ENCODE data around the gene MAGI2. TPM values are rescaled to one million over a fixed set of nuclear protein-coding genes. Genes with fewer than 3 reads are reported as not detected.
"Not testable (repeated sequence)": the region's sequence is repeated elsewhere in the genome, so short reads cannot be mapped to it uniquely, and the experiment has no call there.

Gene MAGI2
- total RNA-seq, 2 donors from 2014 or later: 0.08 to 0.19 TPM

- not testable (repeated sequence) for DNase-seq (ENCODE audit: low spot score)
Observed at GRCh38 chr7:79019711-79020110, 433.8 kb downstream of the MAGI2 start.

DNA sequence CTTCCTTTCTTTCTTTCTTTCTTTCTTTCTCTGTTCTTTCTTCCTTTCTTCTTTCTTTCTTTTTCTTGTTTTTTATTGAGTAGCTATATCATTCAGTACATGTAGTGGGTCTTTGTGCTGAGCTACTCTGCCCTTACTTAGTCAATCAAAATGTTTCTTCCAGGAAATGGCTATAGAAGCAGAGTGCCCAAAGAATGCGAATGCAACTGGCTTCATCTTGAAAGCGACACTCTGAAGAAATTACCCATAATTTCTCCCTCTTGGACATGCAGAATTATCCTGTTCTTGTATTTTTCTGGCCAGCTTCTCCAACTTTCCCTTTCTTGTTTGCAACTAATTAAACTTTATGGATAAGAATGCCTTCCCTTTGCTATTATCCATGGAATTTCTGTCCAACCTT lies 441.5 kb downstream of the MAGI2 start:
- ATAC-seq (no peak), DNase-seq (ENCODE audit: low spot score) (no peak)
- Mint-ChIP-seq H3K27me3 (no peaks in the 10 kb centered on the region), H3K4me1 (ENCODE audit: low read depth in 2 of 2) (no peaks in the 10 kb centered on the region), H3K9me3 (peaks cover 9% of the 10 kb centered on the region), H3K27ac (no peak overlapping the region), H3K4me3 (no peak overlapping the region), H3K36me3 (no peaks in the 10 kb centered on the region)

More at GRCh38 chr7:79019711-79020110, 433.8 kb downstream of the MAGI2 start:
- Mint-ChIP-seq H3K9me3 (peaks cover 36% of the 10 kb centered on the region), H3K36me3 (peaks cover 26% of the 10 kb centered on the region)
- not testable (repeated sequence) for H3K4me3 Mint-ChIP-seq; H3K4me1 Mint-ChIP-seq (ENCODE audit: low read depth in 2 of 2); H3K27ac Mint-ChIP-seq; H3K27me3 Mint-ChIP-seq; ATAC-seq

- no peaks in the 10 kb centered on the region for H3K36me3 Mint-ChIP-seq
- DNase-seq (ENCODE audit: low spot score) (no peak), ATAC-seq (no peak)
Observed at GRCh38 chr7:79009647-79010046, 443.8 kb downstream of the MAGI2 start.

DNA sequence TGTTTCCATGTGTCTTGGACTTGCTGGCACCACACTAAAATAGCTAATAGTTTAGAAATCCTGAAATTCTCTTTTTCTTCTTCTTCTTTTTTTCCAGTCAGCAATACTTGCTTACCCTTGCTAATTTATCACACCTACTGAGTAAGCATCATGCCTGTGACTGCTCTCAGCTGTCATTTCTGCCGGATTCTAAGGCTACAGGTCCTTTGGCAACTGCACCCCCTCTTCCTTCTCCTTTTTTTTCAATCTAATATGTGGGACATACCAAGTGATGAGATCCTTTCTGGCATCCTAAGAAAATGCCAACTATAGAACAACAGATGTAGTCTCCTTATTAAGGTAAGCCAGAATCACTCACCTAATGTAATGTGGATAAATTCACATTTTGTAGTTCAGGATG lies 444.7 kb downstream of the MAGI2 start:
- Mint-ChIP-seq H3K27me3 (no peaks in the 10 kb centered on the region), H3K36me3 (no peaks in the 10 kb centered on the region), H3K27ac (no peak overlapping the region), H3K4me3 (no peak overlapping the region), H3K9me3 (peaks cover 18% of the 10 kb centered on the region), H3K4me1 (ENCODE audit: low read depth in 2 of 2) (no peaks in the 10 kb centered on the region)
- ATAC-seq: no peak
- no peak for DNase-seq (ENCODE audit: low spot score)

More at GRCh38 chr7:79009647-79010046, 443.8 kb downstream of the MAGI2 start:
- H3K27ac Mint-ChIP-seq: no peak overlapping the region
- peaks cover 13% of the 10 kb centered on the region for H3K9me3 Mint-ChIP-seq
- H3K27me3 Mint-ChIP-seq: no peaks in the 10 kb centered on the region
- no peak overlapping the region for H3K4me3 Mint-ChIP-seq
- no peaks in the 10 kb centered on the region for H3K4me1 Mint-ChIP-seq (ENCODE audit: low read depth in 2 of 2)

DNA sequence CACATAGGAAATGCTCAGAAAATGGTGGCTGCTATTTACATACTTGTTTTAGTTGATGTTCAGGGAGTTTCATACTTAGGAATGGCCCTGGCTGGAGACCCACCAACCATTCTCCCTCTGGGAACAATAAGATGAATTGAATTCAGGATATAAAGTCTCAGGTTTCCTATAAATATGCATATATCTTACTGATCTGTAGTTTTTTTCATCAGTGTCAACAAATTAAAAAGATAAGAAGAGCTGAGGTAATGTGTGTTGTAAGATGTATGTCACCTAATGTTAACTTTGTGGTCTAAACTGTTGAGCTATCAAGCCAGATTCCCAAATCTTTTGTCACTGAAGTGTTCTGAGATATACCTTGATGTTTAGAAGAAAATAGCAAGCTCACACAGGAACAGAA lies 457.5 kb downstream of the MAGI2 start:
- Mint-ChIP-seq H3K4me1 (ENCODE audit: low read depth in 2 of 2) (no peaks in the 10 kb centered on the region), H3K27ac (no peak overlapping the region), H3K4me3 (no peak overlapping the region), H3K36me3 (no peaks in the 10 kb centered on the region), H3K27me3 (no peaks in the 10 kb centered on the region), H3K9me3 (peaks cover 16% of the 10 kb centered on the region)
- ATAC-seq (no peak), DNase-seq (ENCODE audit: low spot score) (no peak)

GRCh38 chr7:78993341-78993740 lies 460.1 kb downstream of the MAGI2 start:
- DNase-seq (ENCODE audit: low spot score) (no peak), ATAC-seq (no peak)
- Mint-ChIP-seq H3K36me3 (no peaks in the 10 kb centered on the region), H3K4me3 (no peak overlapping the region), H3K27ac (no peak overlapping the region), H3K4me1 (ENCODE audit: low read depth in 2 of 2) (no peaks in the 10 kb centered on the region), H3K27me3 (no peaks in the 10 kb centered on the region), H3K9me3 (peaks cover 32% of the 10 kb centered on the region)

GRCh38 chr7:78985509-78985908 lies 468.0 kb downstream of the MAGI2 start:
- Mint-ChIP-seq H3K4me1 (ENCODE audit: low read depth in 2 of 2) (no peaks in the 10 kb centered on the region), H3K4me3 (no peak overlapping the region), H3K27ac (no peak overlapping the region), H3K27me3 (no peaks in the 10 kb centered on the region), H3K36me3 (no peaks in the 10 kb centered on the region), H3K9me3 (peaks cover 32% of the 10 kb centered on the region)
- ATAC-seq (no peak), DNase-seq (ENCODE audit: low spot score) (no peak)

- Mint-ChIP-seq H3K9me3 (peaks cover 21% of the 10 kb centered on the region), H3K4me1 (ENCODE audit: low read depth in 2 of 2) (no peaks in the 10 kb centered on the region), H3K27ac (no peak overlapping the region), H3K4me3 (no peak overlapping the region), H3K36me3 (peaks cover 2% of the 10 kb centered on the region), H3K27me3 (no peaks in the 10 kb centered on the region)
- DNase-seq (ENCODE audit: low spot score): no peak
- ATAC-seq: no peak
Observed at GRCh38 chr7:78983483-78983882, 470.0 kb downstream of the MAGI2 start.

DNA sequence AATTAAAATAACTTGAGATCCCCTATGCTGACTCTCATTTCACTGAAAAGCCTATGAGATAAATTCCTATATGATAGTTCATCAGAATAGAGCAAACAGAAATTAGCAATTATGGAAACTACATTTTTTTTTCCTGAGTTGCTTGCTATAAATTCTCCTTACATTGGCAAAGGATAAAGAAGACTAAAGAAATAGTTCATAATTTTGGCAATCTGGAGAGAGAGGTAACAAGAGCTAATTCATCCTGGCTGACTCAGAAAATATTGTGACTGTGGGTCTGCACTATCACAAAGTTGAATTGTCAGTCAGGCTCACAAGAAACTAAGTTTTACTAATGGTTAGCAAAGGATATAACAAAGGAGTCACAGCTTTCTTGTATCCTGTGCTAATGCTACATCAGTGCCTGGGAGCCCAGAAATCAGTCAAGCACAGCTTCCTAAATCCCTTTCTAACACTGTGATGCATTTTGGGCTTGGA lies 483.0 kb downstream of the MAGI2 start:
- Mint-ChIP-seq H3K27me3 (no peaks in the 10 kb centered on the region), H3K27ac (no peak overlapping the region), H3K4me1 (ENCODE audit: low read depth in 2 of 2) (no peaks in the 10 kb centered on the region), H3K9me3 (peaks cover 8% of the 10 kb centered on the region), H3K4me3 (no peak overlapping the region), H3K36me3 (peaks cover 7% of the 10 kb centered on the region)
- ATAC-seq (no peak), DNase-seq (ENCODE audit: low spot score) (no peak)

DNA sequence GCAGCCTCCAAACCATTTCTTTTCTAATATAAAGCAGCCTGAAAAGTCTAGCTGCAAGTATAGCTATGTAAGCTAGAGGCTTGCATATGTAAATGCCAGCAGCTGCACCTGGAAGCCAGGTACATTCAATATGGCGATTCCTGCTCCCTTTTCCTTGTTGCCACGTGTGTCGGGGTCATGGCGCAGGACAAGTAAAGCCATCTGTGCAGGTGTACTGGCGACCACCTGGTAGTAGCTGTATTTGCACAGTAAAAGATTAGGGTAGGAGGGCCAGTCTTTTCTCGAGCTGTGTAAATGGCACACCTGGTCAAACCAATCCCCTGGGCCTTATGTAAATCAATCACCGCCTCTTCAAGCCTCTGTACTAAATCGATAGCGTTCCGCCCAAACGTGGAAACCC lies 484.5 kb downstream of the MAGI2 start:
- H3K4me3 Mint-ChIP-seq: no peak overlapping the region
- no peak overlapping the region for H3K27ac Mint-ChIP-seq
- H3K27me3 Mint-ChIP-seq: no peaks in the 10 kb centered on the region
- peaks cover 8% of the 10 kb centered on the region for H3K9me3 Mint-ChIP-seq
- DNase-seq (ENCODE audit: low spot score): no peak
- no peak for ATAC-seq
- no peaks in the 10 kb centered on the region for H3K4me1 Mint-ChIP-seq (ENCODE audit: low read depth in 2 of 2)
- H3K36me3 Mint-ChIP-seq: peaks cover 7% of the 10 kb centered on the region

DNA sequence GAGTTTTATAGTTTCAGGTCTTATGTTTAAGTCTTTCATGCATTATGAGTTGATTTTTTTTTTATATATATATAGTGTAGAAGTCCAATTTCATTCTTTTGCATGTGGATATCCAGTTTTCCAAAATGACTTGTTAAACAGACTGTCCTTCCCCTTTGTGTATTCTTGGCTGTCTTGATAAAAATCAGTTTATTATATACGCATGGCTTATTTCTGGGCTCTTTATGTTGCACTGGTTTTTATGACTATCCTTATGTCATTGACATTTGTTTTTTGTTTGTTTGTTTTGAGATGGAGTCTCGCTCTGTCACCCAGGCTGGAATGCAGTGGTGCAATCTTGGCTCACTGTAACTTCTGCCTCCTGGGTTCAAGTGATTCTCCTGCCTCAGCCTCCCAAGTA lies 485.9 kb downstream of the MAGI2 start:
- H3K4me3 Mint-ChIP-seq; DNase-seq (ENCODE audit: low spot score); H3K36me3 Mint-ChIP-seq; H3K27me3 Mint-ChIP-seq; ATAC-seq; H3K4me1 Mint-ChIP-seq (ENCODE audit: low read depth in 2 of 2); H3K9me3 Mint-ChIP-seq; H3K27ac Mint-ChIP-seq: not testable (repeated sequence)

DNA sequence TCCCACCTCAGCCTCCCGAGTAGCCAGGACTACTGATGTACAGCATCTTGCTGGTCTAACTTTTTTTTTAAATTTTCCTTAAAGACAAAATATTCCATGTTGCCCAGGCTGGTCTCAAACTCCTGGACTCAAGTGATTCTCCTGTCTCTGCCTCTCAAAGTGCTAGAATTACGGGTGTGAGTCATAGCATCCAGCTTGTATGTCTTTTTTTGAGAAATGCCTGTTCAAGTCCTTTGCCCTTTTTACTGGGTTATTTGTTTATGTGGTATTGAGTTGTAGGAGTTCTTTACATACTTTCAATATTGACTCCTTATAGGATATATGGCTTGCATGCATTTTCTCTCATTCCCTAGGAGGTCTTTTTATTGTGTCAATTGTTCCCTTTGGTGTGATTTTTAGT lies 486.4 kb downstream of the MAGI2 start:
- H3K36me3 Mint-ChIP-seq: peaks cover 7% of the 10 kb centered on the region
- no peak for ATAC-seq
- no peaks in the 10 kb centered on the region for H3K27me3 Mint-ChIP-seq
- no peaks in the 10 kb centered on the region for H3K4me1 Mint-ChIP-seq (ENCODE audit: low read depth in 2 of 2)
- no peak overlapping the region for H3K4me3 Mint-ChIP-seq
- no peak overlapping the region for H3K27ac Mint-ChIP-seq
- DNase-seq (ENCODE audit: low spot score): no peak
- peaks cover 8% of the 10 kb centered on the region for H3K9me3 Mint-ChIP-seq

- Mint-ChIP-seq H3K4me1 (ENCODE audit: low read depth in 2 of 2) (no peaks in the 10 kb centered on the region), H3K27ac (no peak overlapping the region), H3K27me3 (no peaks in the 10 kb centered on the region), H3K9me3 (no peaks in the 10 kb centered on the region), H3K36me3 (no peaks in the 10 kb centered on the region), H3K4me3 (no peak overlapping the region)
- DNase-seq (ENCODE audit: low spot score) (no peak), ATAC-seq (no peak)
Observed at GRCh38 chr7:78959477-78959876, 494.0 kb downstream of the MAGI2 start.

DNA sequence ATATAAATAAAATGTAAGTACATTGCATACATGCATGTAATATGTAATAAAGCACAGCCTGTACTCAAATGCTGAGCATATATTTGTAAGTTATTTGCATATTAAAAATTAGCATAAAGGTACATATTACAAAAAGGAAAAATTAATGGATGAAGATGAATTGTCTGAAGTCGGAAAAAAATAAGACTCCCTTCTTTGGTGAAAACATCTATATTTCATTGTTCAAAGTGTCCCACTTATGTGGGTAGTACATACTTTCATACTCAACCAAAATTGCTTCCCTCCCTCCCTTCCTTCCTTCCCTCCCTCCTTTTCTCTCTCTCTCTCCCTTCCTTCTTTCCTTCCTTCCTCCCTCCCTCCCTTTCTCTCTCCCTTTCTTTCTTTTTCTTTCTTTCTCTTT lies 498.1 kb downstream of the MAGI2 start:
- H3K36me3 Mint-ChIP-seq: peaks cover 5% of the 10 kb centered on the region
- no peaks in the 10 kb centered on the region for H3K4me1 Mint-ChIP-seq (ENCODE audit: low read depth in 2 of 2)
- no peak overlapping the region for H3K27ac Mint-ChIP-seq
- H3K9me3 Mint-ChIP-seq: peaks cover 5% of the 10 kb centered on the region
- no peak overlapping the region for H3K4me3 Mint-ChIP-seq
- ATAC-seq (no peak), DNase-seq (ENCODE audit: low spot score) (no peak)
- H3K27me3 Mint-ChIP-seq: no peaks in the 10 kb centered on the region

DNA sequence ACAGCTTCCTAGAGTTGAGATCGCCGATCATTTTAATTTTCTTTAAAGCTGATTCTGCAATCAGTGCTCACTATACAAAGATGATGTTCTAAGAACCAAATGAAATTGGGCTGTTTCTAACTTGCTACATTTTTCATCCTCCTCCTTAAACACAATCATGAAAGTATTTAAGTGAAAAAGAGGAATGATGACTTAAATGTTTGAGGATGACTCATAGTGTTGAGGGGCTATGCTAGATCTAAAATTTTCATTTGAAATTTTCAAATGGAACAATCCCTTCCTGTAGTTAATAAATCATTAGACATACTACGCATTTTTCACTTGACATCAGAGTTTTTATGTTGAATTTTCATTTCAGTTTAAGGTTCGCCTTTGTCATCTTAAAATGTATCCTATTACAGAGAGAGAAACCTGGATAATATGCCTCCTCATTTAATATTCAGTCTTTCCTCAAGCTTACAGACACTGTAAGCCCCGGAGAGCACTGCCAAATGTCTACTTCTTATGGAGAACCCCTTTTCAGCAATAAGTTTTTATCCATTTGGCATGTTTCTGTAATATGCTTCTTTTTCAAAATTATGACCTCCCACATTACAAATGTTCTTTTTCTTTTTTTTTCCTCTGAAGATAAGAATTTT lies 499.6 kb downstream of the MAGI2 start:
- peaks cover 8% of the 10 kb centered on the region for H3K9me3 Mint-ChIP-seq
- H3K27me3 Mint-ChIP-seq: no peaks in the 10 kb centered on the region
- H3K4me1 Mint-ChIP-seq (ENCODE audit: low read depth in 2 of 2): no peaks in the 10 kb centered on the region
- DNase-seq (ENCODE audit: low spot score) (no peak), ATAC-seq (no peak)
- no peak overlapping the region for H3K27ac Mint-ChIP-seq
- H3K4me3 Mint-ChIP-seq: no peak overlapping the region
- H3K36me3 Mint-ChIP-seq: peaks cover 5% of the 10 kb centered on the region
